ENCODE results near the gene STMN1. TPM values are rescaled to one million over a fixed set of nuclear protein-coding genes. Genes with fewer than 3 reads are reported as not detected.

Gene STMN1
- total RNA-seq, 1 experiment from 2014 or later: 97.0 TPM

Small RNAs within 50 kb of the gene (small RNA-seq; reads per million reads assigned to genes)
- 0 reads per million in 2 experiments for gene AL033528.1
- 0 reads per million in 2 experiments for gene RF00019
- 0 reads per million in 2 experiments for gene SNRPFP2

Other genes starting within 250 kb of the STMN1 start
- 29.3 and 32.3 TPM in 2 replicates for gene SELENON, start 106.2 kb downstream of the STMN1 start, total RNA-seq (2014; rRNA removed; shearing (Covaris generic))
- gene MTFR1L, start 86.5 kb downstream of the STMN1 start, total RNA-seq (2014; rRNA removed; shearing (Covaris generic)): 26.2 and 27.2 TPM in 2 replicates
- 7.8 and 8.8 TPM in 2 replicates for gene AUNIP, start 47.0 kb downstream of the STMN1 start, total RNA-seq (2014; rRNA removed; shearing (Covaris generic))
- gene PAQR7, start 30.7 kb downstream of the STMN1 start, total RNA-seq (2014; rRNA removed; shearing (Covaris generic)): 4.3 and 4.5 TPM in 2 replicates
- 9.8 and 10.5 TPM in 2 replicates for gene PAFAH2, start 91.6 kb upstream of the STMN1 start, total RNA-seq (2014; rRNA removed; shearing (Covaris generic))
- gene EXTL1, start 115.4 kb upstream of the STMN1 start, total RNA-seq (2014; rRNA removed; shearing (Covaris generic)): 0.05 TPM in 1 of 2 replicates, not detected in the other
- not detected in 2 replicates for gene SLC30A2, start 139.7 kb upstream of the STMN1 start, total RNA-seq (2014; rRNA removed; shearing (Covaris generic))
- gene TRIM63, start 161.2 kb upstream of the STMN1 start, total RNA-seq (2014; rRNA removed; shearing (Covaris generic)): not detected in 2 replicates
- gene PDIK1L, start 205.4 kb upstream of the STMN1 start, total RNA-seq (2014; rRNA removed; shearing (Covaris generic)): 7.6 and 7.9 TPM in 2 replicates

Measured in NCI-H460 (cell line).